ENCODE data around the gene SMOC2. TPM values are rescaled to one million over a fixed set of nuclear protein-coding genes. Genes with fewer than 3 reads are reported as not detected.

Gene SMOC2
- total RNA-seq, 3 donors from 2014 or later (not counting 1 experiment from before 2014, with no cell fraction given), result not detected

GRCh38 chr6:168584671-168585070 is 143.7 kb downstream of the SMOC2 start:
- DNase-seq (no peak), ATAC-seq (no peak)
- Histone ChIP-seq H3K27ac (ENCODE audit: low read length) (no peak overlapping the region), H3K36me3 (ENCODE audit: control insufficient read depth, insufficient read depth, low read length) (no peaks in the 10 kb centered on the region), H3K4me1 (ENCODE audit: control insufficient read depth, insufficient read depth, low read length) (no peaks in the 10 kb centered on the region), H3K9me3 (ENCODE audit: control insufficient read depth, insufficient read depth, low read length) (no peaks in the 10 kb centered on the region), H3K27me3 (ENCODE audit: control insufficient read depth, insufficient read depth, low read length) (no peaks in the 10 kb centered on the region), H3K4me3 (ENCODE audit: low read length) (no peak overlapping the region)
- H3K27me3 Mint-ChIP-seq (ENCODE audit: low read depth in 2 of 2), result peaks cover 4 to 5% of the 10 kb centered on the region in 2 donors
- no peak overlapping the region for H3K27ac Mint-ChIP-seq
- no peaks in the 10 kb centered on the region for H3K36me3 Mint-ChIP-seq
- no peak for TF ChIP-seq CTCF (IDR thresholded peaks at IDR 0.05)
- 84% methylated on average over 5 of the region's 5 CpGs for WGBS (ENCODE audit: insufficient coverage)
- H3K4me3 Mint-ChIP-seq, result no peak overlapping the region
- H3K9me3 Mint-ChIP-seq, result no peaks in the 10 kb centered on the region
- no peaks in the 10 kb centered on the region for H3K4me1 Mint-ChIP-seq
- intact Hi-C loops (cut with micrococcal nuclease), result no loop called here

GRCh38 chr6:168585441-168585840 is 144.5 kb downstream of the SMOC2 start:
- Histone ChIP-seq H3K27me3 (ENCODE audit: control insufficient read depth, insufficient read depth, low read length) (no peaks in the 10 kb centered on the region), H3K4me3 (ENCODE audit: low read length) (no peak overlapping the region), H3K9me3 (ENCODE audit: control insufficient read depth, insufficient read depth, low read length) (no peaks in the 10 kb centered on the region), H3K36me3 (ENCODE audit: control insufficient read depth, insufficient read depth, low read length) (no peaks in the 10 kb centered on the region), H3K27ac (ENCODE audit: low read length) (no peak overlapping the region), H3K4me1 (ENCODE audit: control insufficient read depth, insufficient read depth, low read length) (no peaks in the 10 kb centered on the region)
- 77% methylated on average over 2 of the region's 3 CpGs for WGBS (ENCODE audit: insufficient coverage)
- no peaks in the 10 kb centered on the region for H3K4me1 Mint-ChIP-seq
- no peaks in the 10 kb centered on the region for H3K9me3 Mint-ChIP-seq
- intact Hi-C loops (cut with micrococcal nuclease), result no loop called here
- no peak for ATAC-seq
- no peaks in the 10 kb centered on the region for H3K36me3 Mint-ChIP-seq
- no peak for DNase-seq
- H3K27ac Mint-ChIP-seq, result no peak overlapping the region
- H3K27me3 Mint-ChIP-seq (ENCODE audit: low read depth in 2 of 2), result peaks cover 0 to 5% of the 10 kb centered on the region in 2 donors
- no peak for TF ChIP-seq CTCF (IDR thresholded peaks at IDR 0.05)
- H3K4me3 Mint-ChIP-seq, result no peak overlapping the region

- H3K4me1 Mint-ChIP-seq, result no peaks in the 10 kb centered on the region
- Histone ChIP-seq H3K9me3 (ENCODE audit: control insufficient read depth, insufficient read depth, low read length) (no peaks in the 10 kb centered on the region), H3K27me3 (ENCODE audit: control insufficient read depth, insufficient read depth, low read length) (no peaks in the 10 kb centered on the region), H3K27ac (ENCODE audit: low read length) (no peak overlapping the region), H3K4me1 (ENCODE audit: control insufficient read depth, insufficient read depth, low read length) (no peaks in the 10 kb centered on the region), H3K36me3 (ENCODE audit: control insufficient read depth, insufficient read depth, low read length) (no peaks in the 10 kb centered on the region), H3K4me3 (ENCODE audit: low read length) (no peak overlapping the region)
- no peaks in the 10 kb centered on the region for H3K9me3 Mint-ChIP-seq
- ATAC-seq (no peak), DNase-seq (no peak)
- no peaks in the 10 kb centered on the region for H3K36me3 Mint-ChIP-seq
- H3K27ac Mint-ChIP-seq, result no peak overlapping the region
- no peaks in the 10 kb centered on the region for H3K27me3 Mint-ChIP-seq (ENCODE audit: low read depth in 2 of 2)
- 100% methylated on average over 1 of the region's 2 CpGs for WGBS (ENCODE audit: insufficient coverage)
- intact Hi-C loops (cut with micrococcal nuclease), result no loop called here
- no peak for TF ChIP-seq CTCF (IDR thresholded peaks at IDR 0.05)
- no peak overlapping the region for H3K4me3 Mint-ChIP-seq
Measured at GRCh38 chr6:168589275-168589674, 148.3 kb downstream of the SMOC2 start.

GRCh38 chr6:168590406-168590805 is 149.4 kb downstream of the SMOC2 start:
- Mint-ChIP-seq H3K4me1 (no peaks in the 10 kb centered on the region), H3K36me3 (no peaks in the 10 kb centered on the region), H3K9me3 (no peaks in the 10 kb centered on the region), H3K27ac (no peak overlapping the region), H3K27me3 (ENCODE audit: low read depth in 2 of 2) (no peaks in the 10 kb centered on the region), H3K4me3 (no peak overlapping the region)
- TF ChIP-seq CTCF (IDR thresholded peaks at IDR 0.05), result no peak
- no peaks in the 10 kb centered on the region for H3K36me3 ChIP-seq (ENCODE audit: control insufficient read depth, insufficient read depth, low read length)
- H3K27me3 ChIP-seq (ENCODE audit: control insufficient read depth, insufficient read depth, low read length), result no peaks in the 10 kb centered on the region
- no peak overlapping the region for H3K4me3 ChIP-seq (ENCODE audit: low read length)
- no peaks in the 10 kb centered on the region for H3K9me3 ChIP-seq (ENCODE audit: control insufficient read depth, insufficient read depth, low read length)
- ATAC-seq (no peak), DNase-seq (no peak)
- intact Hi-C loops (cut with micrococcal nuclease), result no loop called here
- no peaks in the 10 kb centered on the region for H3K4me1 ChIP-seq (ENCODE audit: control insufficient read depth, insufficient read depth, low read length)
- H3K27ac ChIP-seq (ENCODE audit: low read length), result no peak overlapping the region
- WGBS (ENCODE audit: insufficient coverage), result 71% methylated on average over 8 of the region's 10 CpGs
